SIG-M5 (cell line): ENCODE results near the gene SLC2A13.
A peak's percentile ranks its signal among the peaks of the same experiment; 100 is the strongest.
"Not testable (repeated sequence)": the region's sequence is repeated elsewhere in the genome, so short reads cannot be mapped to it uniquely, and the experiment has no call there.

Experiments
- DNase-seq: peaks from one replicate; lab custom pipeline; 2025; lab: John Stamatoyannopoulos, UW

SLC2A13 gene

GRCh38 chr12:40034712-40035111 is 71.2 kb downstream of the SLC2A13 start:
- no peak for DNase-seq

- DNase-seq, result no peak
Observed at GRCh38 chr12:40034156-40034555, 71.7 kb downstream of the SLC2A13 start.

- no peak for DNase-seq
Observed at GRCh38 chr12:40033242-40033630, 72.6 kb downstream of the SLC2A13 start.

GRCh38 chr12:40032433-40033241 is 73.2 kb downstream of the SLC2A13 start:
- no peak for DNase-seq

GRCh38 chr12:40031965-40032364 is 73.9 kb downstream of the SLC2A13 start:
- no peak for DNase-seq

GRCh38 chr12:40030970-40031369 is 74.9 kb downstream of the SLC2A13 start:
- not testable (repeated sequence) for DNase-seq

GRCh38 chr12:40028296-40028695 is 77.6 kb downstream of the SLC2A13 start:
- DNase-seq, result no peak

- DNase-seq, result no peak
Observed at GRCh38 chr12:40022850-40023249, 83.0 kb downstream of the SLC2A13 start.

- no peak for DNase-seq
Observed at GRCh38 chr12:40020261-40020691, 85.6 kb downstream of the SLC2A13 start.

GRCh38 chr12:40017488-40017887 is 88.4 kb downstream of the SLC2A13 start:
- no peak for DNase-seq

- no peak for DNase-seq
Observed at GRCh38 chr12:40016980-40017379, 88.9 kb downstream of the SLC2A13 start.

- DNase-seq, result no peak
Observed at GRCh38 chr12:40015881-40016280, 90.0 kb downstream of the SLC2A13 start.

- no peak for DNase-seq
Observed at GRCh38 chr12:40015345-40015744, 90.5 kb downstream of the SLC2A13 start.

GRCh38 chr12:40013847-40014246 is 92.0 kb downstream of the SLC2A13 start:
- no peak for DNase-seq

- DNase-seq, result no peak
Observed at GRCh38 chr12:40013292-40013691, 92.6 kb downstream of the SLC2A13 start.

GRCh38 chr12:40012711-40013110 is 93.2 kb downstream of the SLC2A13 start:
- no peak for DNase-seq

GRCh38 chr12:40011775-40012129 is 94.1 kb downstream of the SLC2A13 start:
- DNase-seq, result no peak

- DNase-seq, result peak; percentile 24
Observed at GRCh38 chr12:40010899-40011774, 94.7 kb downstream of the SLC2A13 start.

GRCh38 chr12:40002178-40003169 is 103.4 kb downstream of the SLC2A13 start:
- no peak for DNase-seq

- no peak for DNase-seq
Observed at GRCh38 chr12:40001406-40001805, 104.5 kb downstream of the SLC2A13 start.

GRCh38 chr12:40000884-40001283 is 105.0 kb downstream of the SLC2A13 start:
- DNase-seq, result no peak

GRCh38 chr12:39993268-39993667 is 112.6 kb downstream of the SLC2A13 start:
- DNase-seq, result no peak
